Mucosa of rectum (tissue), 2 donors: ENCODE data around the gene PRAMEF10.
"Not testable (repeated sequence)": the region's sequence is repeated elsewhere in the genome, so short reads cannot be mapped to it uniquely, and the experiment has no call there.

Experiments used
- H3K27ac ChIP-seq, 2 donors: one replicate each; pipeline ENCODE4 v1.7.0; 2013; ENCODE audit warnings: inconsistent platforms in 2 of 2, low read depth in 2 of 2, low read length in 2 of 2
- H3K27me3 ChIP-seq, 2 donors: one replicate each; pipeline ENCODE4 v1.7.0; 2013; ENCODE audit warnings: low read length in 2 of 2; ENCODE audit not compliant: control insufficient read depth in 2 of 2, insufficient read depth in 2 of 2
- H3K36me3 ChIP-seq, 2 donors: one replicate each; pipeline ENCODE4 v1.7.0; 2013; ENCODE audit warnings: low read length in 2 of 2; ENCODE audit not compliant: control insufficient read depth in 2 of 2, insufficient read depth in 2 of 2
- H3K4me1 ChIP-seq, 2 donors: one replicate each; pipeline ENCODE4 v1.7.0; 2013; ENCODE audit warnings: low read length in 2 of 2, mild to moderate bottlenecking in 1 of 2; ENCODE audit not compliant: control insufficient read depth in 2 of 2, insufficient read depth in 2 of 2
- H3K4me3 ChIP-seq, 2 donors: one replicate each; pipeline ENCODE4 v1.7.0; 2013; ENCODE audit warnings: low read length in 2 of 2
- H3K9ac ChIP-seq, 2 donors: one replicate each; pipeline ENCODE4 v1.7.0; 2013; ENCODE audit warnings: low read length in 2 of 2, low read depth in 1 of 2, mild to moderate bottlenecking in 1 of 2
- H3K9me3 ChIP-seq, 2 donors: one replicate each; pipeline ENCODE4 v1.7.0; 2013; ENCODE audit warnings: low read length in 2 of 2; ENCODE audit not compliant: control insufficient read depth in 2 of 2
- donor health status: healthy.
- donor health status: Normal muscosa, but diverticular disease.

PRAMEF10 gene

GRCh38 chr1:12898170-12898569, at the start of gene PRAMEF10:
Gene PRAMEF10, minus strand, starts transcription at chr1:12898270. Its CDS starts 2,423 bp downstream, at chr1:12895847.
- not testable (repeated sequence) for H3K27ac ChIP-seq, H3K27me3 ChIP-seq, H3K36me3 ChIP-seq, H3K4me3 ChIP-seq, H3K9me3 ChIP-seq, H3K9ac ChIP-seq, H3K4me1 ChIP-seq

- not testable (repeated sequence) for H3K27ac ChIP-seq, H3K36me3 ChIP-seq, H3K27me3 ChIP-seq, H3K4me1 ChIP-seq, H3K9me3 ChIP-seq, H3K4me3 ChIP-seq, H3K9ac ChIP-seq
These were observed 49.4 kb upstream of the PRAMEF10 start, which contains the start of gene PRAMEF6 for GRCh38 chr1:12947480-12947879. Gene PRAMEF6, minus strand, starts transcription at chr1:12947580. Its CDS starts 5,062 bp downstream, at chr1:12942518.

GRCh38 chr1:12924368-12924767, 26.3 kb upstream of the PRAMEF10 start:
- H3K9ac ChIP-seq, H3K27ac ChIP-seq, H3K27me3 ChIP-seq, H3K36me3 ChIP-seq, H3K4me1 ChIP-seq, H3K9me3 ChIP-seq, H3K4me3 ChIP-seq: not testable (repeated sequence)

- not testable (repeated sequence) for H3K4me3 ChIP-seq, H3K27me3 ChIP-seq, H3K27ac ChIP-seq, H3K9ac ChIP-seq, H3K4me1 ChIP-seq, H3K36me3 ChIP-seq, H3K9me3 ChIP-seq
These were observed 23.7 kb upstream of the PRAMEF10 start for GRCh38 chr1:12921749-12922148.

- H3K27me3 ChIP-seq, H3K36me3 ChIP-seq, H3K4me1 ChIP-seq, H3K9me3 ChIP-seq, H3K27ac ChIP-seq, H3K4me3 ChIP-seq, H3K9ac ChIP-seq: not testable (repeated sequence)
These were observed 18.2 kb upstream of the PRAMEF10 start, which contains the start of gene PRAMEF7 for GRCh38 chr1:12916310-12916709. Gene PRAMEF7, plus strand, starts transcription at chr1:12916610. Its CDS starts 1,083 bp downstream, at chr1:12917693.

- H3K9ac ChIP-seq, H3K4me3 ChIP-seq, H3K9me3 ChIP-seq, H3K27me3 ChIP-seq, H3K27ac ChIP-seq, H3K4me1 ChIP-seq, H3K36me3 ChIP-seq: not testable (repeated sequence)
These were observed 5.9 kb upstream of the PRAMEF10 start for GRCh38 chr1:12903793-12904572.

GRCh38 chr1:12899186-12899585, 1.1 kb upstream of the PRAMEF10 start:
- H3K36me3 ChIP-seq, H3K9ac ChIP-seq, H3K4me1 ChIP-seq, H3K27me3 ChIP-seq, H3K4me3 ChIP-seq, H3K9me3 ChIP-seq, H3K27ac ChIP-seq: not testable (repeated sequence)

- not testable (repeated sequence) for H3K4me1 ChIP-seq, H3K4me3 ChIP-seq, H3K36me3 ChIP-seq, H3K27ac ChIP-seq, H3K27me3 ChIP-seq, H3K9me3 ChIP-seq, H3K9ac ChIP-seq
These were observed 12.0 kb downstream of the PRAMEF10 start, which contains the start of gene PRAMEF4 for GRCh38 chr1:12886101-12886500. Gene PRAMEF4, minus strand, starts transcription at chr1:12886201. Its CDS starts 2,807 bp downstream, at chr1:12883394.

GRCh38 chr1:12878453-12878852, 19.6 kb downstream of the PRAMEF10 start:
- not testable (repeated sequence) for H3K27ac ChIP-seq, H3K4me1 ChIP-seq, H3K4me3 ChIP-seq, H3K27me3 ChIP-seq, H3K36me3 ChIP-seq, H3K9ac ChIP-seq, H3K9me3 ChIP-seq

GRCh38 chr1:12863131-12863880, 34.8 kb downstream of the PRAMEF10 start:
- not testable (repeated sequence) for H3K27ac ChIP-seq, H3K9ac ChIP-seq

More at GRCh38 chr1:12863131-12863880, 34.8 kb downstream of the PRAMEF10 start:
- not testable (repeated sequence) for H3K4me3 ChIP-seq, H3K9me3 ChIP-seq, H3K4me1 ChIP-seq, H3K36me3 ChIP-seq, H3K27me3 ChIP-seq
